H7 (cell line): ENCODE data around the gene TBXAS1. TPM values are rescaled to one million over a fixed set of nuclear protein-coding genes. Genes with fewer than 3 reads are reported as not detected.
A peak's percentile ranks its signal among the peaks of the same experiment; 100 is the strongest.

Experiments
- DNase-seq: peaks from one replicate; pipeline ENCODE4 v3.0.0; 2012
- H3K27me3 ChIP-seq: 2 replicates; pipeline ENCODE4 v1.6.0; 2011; ENCODE audit warnings: mild to moderate bottlenecking, low read length; ENCODE audit not compliant: control insufficient read depth, insufficient read depth
- H3K36me3 ChIP-seq: replicated peaks from 2 replicates; pipeline ENCODE4 v1.5.1; 2011; ENCODE audit warnings: low read length; ENCODE audit not compliant: control insufficient read depth, insufficient read depth
- H3K4me3 ChIP-seq: 2 replicates; pipeline ENCODE4 v1.5.1; 2011; ENCODE audit warnings: low read depth, mild to moderate bottlenecking, control low read depth, low read length, moderate library complexity; ENCODE audit not compliant: insufficient read depth
- total RNA-seq: library from RNA; depleted of rRNA; stranded (reverse); fragments of >200 nt; shearing (Covaris generic); gene quantifications from 2 replicates; pipeline ENCODE4 v1.2.3, GENCODE V29; 2014

Gene TBXAS1
- total RNA-seq, 1 experiment from 2014 or later, result 0.76 TPM

DNA sequence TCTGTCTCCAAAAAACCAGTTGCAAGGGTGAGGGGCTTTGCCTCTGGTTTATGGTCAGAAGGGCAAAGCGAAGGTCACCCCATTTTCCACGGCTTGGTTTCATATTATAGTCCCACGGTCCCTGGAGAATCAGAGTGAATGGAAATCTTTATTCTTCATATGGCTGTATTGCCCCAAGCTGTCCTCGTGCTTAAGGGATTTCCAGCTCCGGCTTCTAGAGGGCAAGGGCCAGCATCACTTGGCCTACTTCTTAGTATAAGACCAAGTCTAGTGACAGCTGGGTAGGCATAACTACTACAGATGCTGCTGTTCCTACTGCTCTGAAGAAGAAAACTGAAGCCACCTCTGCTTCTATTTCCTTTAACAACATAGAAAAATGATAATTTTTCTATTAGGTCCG, 170.5 kb downstream of the TBXAS1 start:
- no peaks in the 10 kb centered on the region for H3K27me3 ChIP-seq
- H3K4me3 ChIP-seq, result no peak overlapping the region
- DNase-seq, result no peak
- H3K36me3 ChIP-seq, result no peaks in the 10 kb centered on the region

DNA sequence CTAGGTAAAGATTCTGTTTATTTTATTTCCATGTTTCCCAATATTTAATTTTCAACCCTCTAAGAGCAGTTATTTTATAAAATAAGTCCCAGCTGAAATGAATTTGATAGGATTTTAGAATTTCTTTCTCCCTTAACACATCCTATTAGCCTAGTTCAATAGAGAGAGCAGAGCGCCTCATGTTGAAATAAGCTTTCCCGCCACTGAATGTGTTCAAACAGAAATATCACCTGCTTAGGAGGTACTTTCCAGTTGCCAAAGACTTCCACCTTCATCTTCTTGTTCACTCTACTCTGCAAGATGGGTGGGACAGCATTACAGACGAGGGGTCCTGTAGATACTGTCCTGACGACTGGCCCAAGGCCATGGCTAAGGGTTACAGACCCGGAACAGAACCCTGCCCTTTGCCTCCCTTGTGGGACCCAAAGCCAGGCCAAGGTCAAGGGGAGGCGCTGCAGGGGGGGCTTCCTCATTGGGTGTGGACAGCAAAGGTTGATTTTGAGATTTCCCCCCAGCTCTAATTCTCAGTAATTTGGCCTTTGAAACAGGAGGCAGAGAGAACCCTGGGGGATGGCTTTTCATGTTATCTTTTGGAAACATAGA, 171.7 kb downstream of the TBXAS1 start:
- Histone ChIP-seq H3K27me3 (no peaks in the 10 kb centered on the region), H3K4me3 (no peak overlapping the region), H3K36me3 (no peaks in the 10 kb centered on the region)
- no peak for DNase-seq

DNA sequence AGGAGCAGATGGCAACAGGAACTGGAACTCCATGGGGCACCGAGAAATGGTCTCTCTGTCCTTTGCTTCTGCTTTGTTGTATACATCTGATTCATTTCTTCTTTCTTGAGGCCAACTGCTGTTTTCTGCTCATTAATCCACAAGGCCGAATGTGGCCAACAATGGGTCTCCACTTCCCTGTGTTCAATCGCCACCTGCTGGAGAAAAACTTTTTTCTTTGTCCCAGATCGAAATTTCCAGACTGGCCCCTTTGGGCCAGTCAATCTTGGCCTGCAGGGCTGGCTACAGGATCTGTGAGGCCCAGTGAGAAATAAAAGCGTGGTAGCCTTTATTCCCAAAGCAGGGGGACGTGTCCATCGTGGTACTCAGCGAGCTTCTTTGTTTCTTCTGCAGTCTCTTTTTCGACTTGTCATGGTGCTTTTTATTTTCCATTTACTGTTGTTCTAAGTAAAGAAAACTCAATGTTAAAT, 174.9 kb downstream of the TBXAS1 start:
- DNase-seq, result peak; percentile 83
- H3K4me3 ChIP-seq, result no peak overlapping the region
- H3K27me3 ChIP-seq, result no peaks in the 10 kb centered on the region
- H3K36me3 ChIP-seq, result no peaks in the 10 kb centered on the region

DNA sequence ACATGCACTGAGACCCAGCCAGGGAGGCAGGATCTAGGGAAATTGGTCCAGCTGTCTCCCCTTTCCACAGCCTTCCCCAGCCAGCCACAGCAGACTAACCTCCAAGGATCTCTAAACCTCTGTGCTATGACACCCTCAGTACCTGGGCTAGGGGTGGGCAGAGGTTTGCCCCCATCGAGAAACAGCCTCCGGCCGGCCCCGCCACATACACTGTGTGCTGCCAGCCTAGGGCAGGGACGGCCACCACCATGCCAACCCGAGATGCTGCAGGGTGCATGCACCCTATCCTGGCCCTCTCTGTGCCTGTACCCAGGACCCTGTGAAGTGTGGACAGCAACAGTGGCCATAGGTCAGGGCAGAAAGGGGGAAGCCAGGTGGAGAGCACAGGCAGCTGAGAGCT, 175.6 kb downstream of the TBXAS1 start:
- no peak for DNase-seq
- H3K27me3 ChIP-seq, result no peaks in the 10 kb centered on the region
- H3K4me3 ChIP-seq, result no peak overlapping the region
- no peaks in the 10 kb centered on the region for H3K36me3 ChIP-seq

DNA sequence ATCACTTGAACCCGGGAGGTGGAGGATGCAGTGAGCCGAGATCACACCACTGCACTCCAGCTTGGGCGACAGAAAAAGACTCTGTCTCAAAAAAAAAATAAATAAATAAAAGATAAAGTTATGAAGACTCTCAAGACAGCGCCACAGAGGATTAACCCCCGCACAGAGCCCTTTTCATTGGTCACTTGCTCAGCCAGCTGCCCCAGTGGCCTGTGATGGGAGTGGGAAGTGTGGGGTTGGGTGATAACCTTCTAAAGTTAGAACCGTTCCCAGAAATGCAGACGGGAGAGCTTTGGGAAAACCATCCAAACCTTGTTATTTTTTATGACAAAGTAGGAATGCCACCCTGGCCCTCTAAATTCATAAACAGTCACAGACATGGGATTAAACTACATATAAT, 176.3 kb downstream of the TBXAS1 start:
- Histone ChIP-seq H3K4me3 (no peak overlapping the region), H3K27me3 (no peaks in the 10 kb centered on the region), H3K36me3 (no peaks in the 10 kb centered on the region)
- no peak for DNase-seq

DNA sequence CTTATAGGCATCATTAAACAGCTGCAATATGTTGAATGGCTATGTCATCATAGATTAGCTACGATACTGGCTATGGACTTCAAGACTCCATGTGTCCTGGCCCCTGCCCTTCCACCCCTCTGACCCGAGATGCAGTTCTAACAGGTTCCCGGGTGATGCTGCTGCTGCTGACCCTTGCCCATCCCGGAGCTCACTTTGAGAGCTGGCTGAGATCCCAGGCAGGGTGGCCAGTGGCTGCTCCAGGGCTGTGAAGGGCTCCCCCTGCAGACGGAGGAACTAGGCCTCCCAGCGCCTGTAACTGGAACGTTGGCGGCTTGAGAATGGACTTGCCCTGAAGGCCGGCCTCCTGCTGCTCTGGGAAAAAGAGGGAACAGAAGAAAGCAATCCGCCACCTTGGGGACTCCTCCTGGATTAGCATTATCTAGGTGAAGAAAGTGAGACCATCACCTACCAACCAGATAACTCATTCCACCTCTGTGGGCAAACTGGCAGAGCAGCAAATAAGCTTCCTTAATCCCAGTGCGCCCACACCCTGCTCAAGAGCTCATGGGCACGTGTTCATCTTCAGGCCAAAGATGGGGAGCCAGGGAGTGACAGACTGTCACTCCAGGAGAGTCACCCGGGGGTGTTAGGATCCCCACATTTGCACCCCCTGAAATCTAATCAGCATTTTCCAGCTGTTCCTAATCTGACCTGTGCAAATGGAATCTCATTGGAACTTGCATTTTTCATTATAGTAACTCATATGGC, 176.9 kb downstream of the TBXAS1 start:
- DNase-seq, result peak; percentile 93
- H3K27me3 ChIP-seq, result no peaks in the 10 kb centered on the region
- no peaks in the 10 kb centered on the region for H3K36me3 ChIP-seq
- no peak overlapping the region for H3K4me3 ChIP-seq

DNA sequence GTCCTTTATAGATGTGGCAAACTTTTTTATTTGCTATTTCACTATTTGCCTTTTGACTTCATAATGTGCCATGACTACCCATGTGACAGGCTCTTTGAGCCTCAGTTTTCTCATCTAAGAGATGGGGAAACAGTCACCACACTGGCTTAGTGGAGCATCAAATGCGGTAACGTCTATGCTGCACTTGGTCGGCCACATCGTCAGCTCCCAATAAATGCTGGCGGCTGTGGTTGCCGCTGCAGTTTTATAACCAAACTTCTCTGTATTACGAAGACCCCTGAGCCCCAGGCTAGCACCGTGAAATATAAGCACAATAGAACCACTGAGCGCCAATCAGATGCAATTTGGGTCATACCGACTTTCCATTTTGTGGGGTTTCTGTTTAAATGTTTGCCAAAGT, 177.5 kb downstream of the TBXAS1 start:
- Histone ChIP-seq H3K27me3 (no peaks in the 10 kb centered on the region), H3K36me3 (no peaks in the 10 kb centered on the region), H3K4me3 (no peak overlapping the region)
- no peak for DNase-seq

DNA sequence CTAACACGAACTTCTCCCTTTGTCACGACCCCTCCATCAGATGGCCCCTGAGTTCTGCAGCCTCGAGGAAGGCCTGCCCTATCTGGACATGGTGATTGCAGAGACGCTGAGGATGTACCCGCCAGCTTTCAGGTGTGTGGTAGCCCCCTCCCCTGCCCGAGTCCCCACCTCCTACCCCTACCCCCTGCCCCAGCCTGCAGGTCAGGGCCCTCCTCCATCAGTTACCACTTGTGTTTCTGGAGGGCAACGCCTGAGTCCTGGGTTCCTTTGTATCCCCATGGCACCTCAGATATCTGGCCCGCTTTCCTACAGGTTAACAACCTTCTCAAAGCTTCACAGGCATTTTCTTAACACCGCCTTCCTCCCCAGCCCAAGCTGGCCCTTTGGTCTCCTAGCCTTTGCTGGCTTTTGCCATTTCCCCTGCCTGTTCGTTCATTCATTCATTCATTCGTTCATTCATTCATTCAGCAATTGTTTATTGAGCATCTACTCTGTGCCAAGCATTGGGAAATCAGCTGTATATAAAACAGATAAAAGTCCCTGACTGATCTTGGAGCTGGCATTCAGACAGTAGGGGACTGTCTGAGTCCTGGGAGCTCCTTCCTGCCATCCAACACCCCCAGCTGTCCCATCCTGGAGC, 178.1 kb downstream of the TBXAS1 start:
- Histone ChIP-seq H3K36me3 (no peaks in the 10 kb centered on the region), H3K4me3 (no peak overlapping the region), H3K27me3 (no peaks in the 10 kb centered on the region)
- no peak for DNase-seq

DNA sequence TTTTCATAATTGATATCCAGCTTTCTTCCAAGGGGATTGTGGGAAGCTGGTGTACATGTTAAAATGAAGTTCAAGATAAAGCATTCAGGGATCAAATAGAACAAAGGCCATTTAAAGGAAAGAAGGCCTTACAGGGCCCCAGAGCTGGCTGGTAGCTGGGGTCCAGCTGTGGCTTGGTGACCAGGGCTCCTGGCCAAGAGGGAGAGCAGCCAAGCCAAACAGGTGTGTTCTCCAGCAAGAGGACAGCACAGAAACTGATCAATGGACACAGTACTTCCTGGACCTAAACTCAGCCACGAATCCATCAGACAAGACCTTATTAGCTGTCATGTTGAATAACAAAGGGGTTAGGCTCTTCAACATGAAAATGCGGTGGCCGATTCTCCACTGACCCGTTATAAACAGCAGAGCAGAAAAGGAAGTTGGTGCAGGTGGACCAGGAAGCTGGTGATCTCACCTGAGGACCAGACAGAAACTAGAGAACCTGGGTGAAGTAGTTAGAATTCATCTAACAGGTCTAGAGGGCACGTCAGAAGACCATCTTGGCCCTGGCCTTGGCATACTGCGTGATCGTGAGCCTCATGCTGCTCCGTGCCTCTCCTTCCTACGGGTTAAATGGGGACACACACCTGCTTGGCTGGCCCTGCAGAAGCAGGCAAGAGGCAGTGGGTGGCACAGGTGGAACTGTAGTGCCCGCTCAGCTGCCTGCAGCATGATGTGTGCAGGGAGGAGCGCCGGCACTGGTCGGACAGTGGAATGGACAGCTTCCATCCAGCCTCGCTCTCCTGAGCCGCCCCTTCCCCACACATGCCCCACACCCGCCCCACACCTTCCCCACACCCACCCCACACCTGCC, 179.9 kb downstream of the TBXAS1 start:
- no peaks in the 10 kb centered on the region for H3K36me3 ChIP-seq
- no peak overlapping the region for H3K4me3 ChIP-seq
- H3K27me3 ChIP-seq, result no peaks in the 10 kb centered on the region
- DNase-seq, result peak; percentile 24

DNA sequence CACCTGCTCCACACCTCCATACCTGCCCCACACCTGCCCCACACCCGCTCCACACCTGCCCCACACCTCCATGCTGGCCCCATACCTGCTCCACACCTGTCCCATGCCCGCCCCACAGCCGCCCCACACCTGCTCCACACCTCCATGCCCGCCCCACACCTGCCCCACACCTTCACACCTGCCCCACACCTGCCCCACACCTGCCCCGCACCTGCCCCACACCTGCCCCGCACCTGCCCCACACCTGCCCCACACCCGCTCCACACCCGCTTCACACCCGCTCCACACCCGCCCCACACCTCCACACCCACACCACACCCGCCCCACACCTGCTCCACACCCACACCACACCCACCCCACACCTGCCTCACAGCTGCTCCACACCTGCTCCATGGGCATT, 180.7 kb downstream of the TBXAS1 start:
- H3K27me3 ChIP-seq, result no peaks in the 10 kb centered on the region
- no peak overlapping the region for H3K4me3 ChIP-seq
- H3K36me3 ChIP-seq, result no peaks in the 10 kb centered on the region
- DNase-seq, result peak; percentile 25

DNA sequence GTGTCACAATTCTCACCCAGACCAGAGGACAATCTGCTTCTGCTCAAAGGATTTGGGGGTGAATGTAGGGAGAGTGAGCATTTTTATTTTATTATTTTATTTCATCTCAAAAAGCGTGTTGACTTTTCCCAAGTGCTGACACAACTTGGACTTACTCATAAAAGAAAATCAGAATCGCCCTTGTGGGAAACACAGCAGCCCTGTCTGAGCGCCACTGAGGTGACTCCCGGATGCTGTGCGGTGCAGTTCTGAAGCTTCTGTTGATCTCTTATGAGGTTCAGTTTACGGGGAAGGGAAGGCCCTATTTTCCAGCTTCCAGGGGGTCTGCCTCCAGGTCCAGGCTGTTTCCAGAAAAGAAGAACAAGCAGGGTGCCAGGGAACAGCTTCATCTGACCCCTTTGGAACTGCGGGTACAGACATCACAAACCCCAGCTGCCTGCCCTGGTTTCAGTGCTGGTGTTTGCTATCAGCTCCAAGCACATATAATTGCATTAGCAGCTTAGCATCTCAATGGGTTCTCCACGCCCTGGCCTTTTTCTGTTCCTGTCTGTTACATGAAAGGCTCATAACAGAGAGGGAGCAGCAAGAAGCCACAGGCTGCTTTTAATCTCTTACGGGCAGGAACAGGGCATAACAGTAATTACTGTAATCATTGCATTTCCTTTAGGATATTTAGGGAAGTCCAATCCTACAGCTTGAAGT, 181.3 kb downstream of the TBXAS1 start:
- no peaks in the 10 kb centered on the region for H3K27me3 ChIP-seq
- no peak for DNase-seq
- no peak overlapping the region for H3K4me3 ChIP-seq
- no peaks in the 10 kb centered on the region for H3K36me3 ChIP-seq

DNA sequence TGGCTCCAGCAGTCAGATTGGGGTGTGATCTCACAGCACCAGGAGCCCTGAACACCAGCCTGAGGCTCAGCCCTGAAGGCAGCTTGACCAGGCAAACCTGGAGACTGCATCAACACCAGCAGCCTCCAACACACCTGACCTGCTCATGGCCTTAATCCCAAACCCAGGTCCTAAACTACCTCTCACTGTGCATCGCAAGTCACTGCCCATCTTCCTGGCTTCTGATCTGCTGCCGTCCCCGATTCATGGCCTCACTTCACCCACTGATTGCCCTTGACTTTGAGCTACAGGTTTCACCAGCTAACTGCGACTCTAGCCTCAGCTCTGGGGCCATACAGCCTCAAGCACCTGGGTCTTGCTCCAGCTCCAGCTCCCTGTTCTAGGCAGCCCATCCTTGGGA, 184.6 kb downstream of the TBXAS1 start:
- Histone ChIP-seq H3K4me3 (no peak overlapping the region), H3K36me3 (no peaks in the 10 kb centered on the region), H3K27me3 (no peaks in the 10 kb centered on the region)
- no peak for DNase-seq

DNA sequence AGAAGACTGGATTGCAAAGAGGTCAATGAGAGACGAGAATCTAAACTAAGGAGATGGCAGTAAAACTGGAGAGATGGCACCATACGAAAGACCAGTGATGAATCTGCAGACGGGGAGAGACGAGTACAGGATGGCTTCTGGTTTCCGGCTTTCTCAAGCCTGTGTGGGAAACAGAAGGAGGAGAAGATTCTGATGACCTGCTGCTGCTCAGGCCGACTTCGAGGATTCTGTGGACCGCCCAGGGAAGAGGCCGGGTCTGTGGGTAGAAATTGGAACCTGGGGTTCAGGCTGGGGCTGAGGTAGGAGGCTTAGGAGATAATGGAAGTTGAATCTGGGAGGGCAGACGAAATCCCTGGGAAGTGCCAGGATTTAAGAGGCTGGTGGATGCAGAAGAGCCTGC, 185.1 kb downstream of the TBXAS1 start:
- H3K36me3 ChIP-seq, result no peaks in the 10 kb centered on the region

DNA sequence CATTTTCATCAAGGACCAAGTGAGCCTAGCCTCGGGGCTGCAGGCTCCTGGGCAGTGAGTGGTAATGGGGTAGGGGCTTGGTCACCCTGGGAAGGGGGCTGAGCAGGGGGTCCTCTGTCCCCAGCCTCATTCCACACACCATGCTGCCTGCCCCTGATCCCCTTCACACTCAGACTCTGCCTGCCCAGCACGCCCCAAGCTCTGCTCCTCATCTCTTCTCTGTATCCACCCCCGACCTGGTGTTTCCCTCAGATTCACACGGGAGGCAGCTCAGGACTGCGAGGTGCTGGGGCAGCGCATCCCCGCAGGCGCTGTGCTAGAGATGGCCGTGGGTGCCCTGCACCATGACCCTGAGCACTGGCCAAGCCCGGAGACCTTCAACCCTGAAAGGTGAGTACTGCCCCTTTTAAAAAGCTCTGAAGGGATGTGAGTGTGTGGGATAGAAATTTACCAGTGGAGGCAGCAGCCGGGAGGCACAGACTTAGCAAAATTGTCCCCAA, 186.5 kb downstream of the TBXAS1 start:
- Histone ChIP-seq H3K4me3 (no peak overlapping the region), H3K27me3 (no peaks in the 10 kb centered on the region), H3K36me3 (no peaks in the 10 kb centered on the region)
- no peak for DNase-seq

More for the DNA sequence above, 185.1 kb downstream of the TBXAS1 start:
- H3K27me3 ChIP-seq, result no peaks in the 10 kb centered on the region
- no peak overlapping the region for H3K4me3 ChIP-seq
- no peak for DNase-seq
